ENCODE results near the gene ZNHIT2. TPM values are rescaled to one million over a fixed set of nuclear protein-coding genes. Genes with fewer than 3 reads are reported as not detected.

The ZNHIT2 gene
- total and polyA plus RNA-seq, 2 of the 13 experiments (the other 11 are each of a cell fraction or from before 2014, with no cell fraction given) = 1.1 to 6.5 TPM

GRCh38 chr11:65121865-65122696 lies 4.6 kb upstream of the ZNHIT2 start, which contains the start of the genes FAU and MRPL49 (continued):
- TF ChIP-seq ZNF124 (CRISPR knock-in tag; IDR thresholded peaks at IDR 0.05) (0 out of 2 replicates have a peak, but pooled peaks have one; percentile 22), RBM39 (IDR thresholded peaks at IDR 0.05; ENCODE audit: low read depth, low read length, poor library complexity, severe bottlenecking) (peak; percentile 41), RORA (CRISPR knock-in tag; IDR thresholded peaks at IDR 0.05) (no peak), FOSL2 (CRISPR knock-in tag; IDR thresholded peaks at IDR 0.05) (peak; percentile 35; the same call in 1 of the 2 replicates), ZHX1 (CRISPR knock-in tag; IDR thresholded peaks at IDR 0.05; ENCODE audit: low read depth) (peak; percentile 98), ZNF543 (CRISPR knock-in tag; IDR thresholded peaks at IDR 0.05) (peak; percentile 64; the same call in 1 of the 2 replicates), SALL1 (CRISPR knock-in tag; IDR thresholded peaks at IDR 0.05) (peak; percentile 70; the same call in 1 of the 2 replicates), ZBTB40 (IDR thresholded peaks at IDR 0.05) (no peak), ZBTB40 (CRISPR knock-in tag; IDR thresholded peaks at IDR 0.05) (peak; percentile 80; the same call in 1 of the 2 replicates), HNF4G (IDR thresholded peaks at IDR 0.05; ENCODE audit: borderline replicate concordance, low read depth, low read length) (no peak), HNF4G (CRISPR knock-in tag; IDR thresholded peaks at IDR 0.05; ENCODE audit: borderline replicate concordance, low read depth) (peak; percentile 54; the same call in 1 of the 2 replicates), ZNF510 (CRISPR knock-in tag; IDR thresholded peaks at IDR 0.05; ENCODE audit: low read depth) (no peak), TFDP1 (CRISPR knock-in tag; IDR thresholded peaks at IDR 0.05; ENCODE audit: borderline replicate concordance) (peak; percentile 80; the same call in 1 of the 2 replicates)
